Measurements from ENCODE around the gene DIDO1. TPM values are rescaled to one million over a fixed set of nuclear protein-coding genes. Genes with fewer than 3 reads are reported as not detected.
A peak's percentile ranks its signal among the peaks of the same experiment; 100 is the strongest.

Gene DIDO1
- total RNA-seq, 1 experiment from 2014 or later = 85.9 TPM

DNA sequence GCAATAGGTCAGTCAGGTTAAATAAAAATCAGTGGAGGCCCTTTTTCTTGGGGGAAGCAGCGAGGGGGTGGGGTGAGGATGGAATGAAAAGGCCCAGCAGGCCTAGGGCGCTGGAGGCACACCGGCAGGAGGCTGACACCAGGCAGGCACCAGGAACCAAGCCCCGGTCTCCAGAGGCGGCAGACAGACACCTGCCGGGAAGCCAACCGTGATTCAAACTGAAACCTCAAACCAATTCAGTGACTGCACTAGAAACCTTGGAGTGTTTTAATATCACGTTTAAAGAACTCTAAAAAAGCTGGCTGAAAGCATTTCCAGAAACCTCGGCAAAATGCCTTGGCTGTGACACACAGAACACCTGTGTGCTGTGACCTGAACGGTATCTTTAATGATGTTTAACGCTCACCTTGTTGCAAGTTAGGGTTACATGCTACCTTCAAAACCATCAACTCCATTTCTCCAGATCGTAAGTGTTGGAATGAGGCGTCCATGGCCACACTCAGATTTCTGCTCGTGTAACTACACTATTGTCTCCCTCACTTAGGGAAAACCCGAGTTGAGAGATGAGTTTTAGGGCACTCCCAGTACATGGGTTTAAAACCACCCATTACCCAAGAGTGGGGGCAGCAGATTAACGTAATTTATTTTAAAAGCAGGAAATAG lies 27.2 kb downstream of the DIDO1 start:
- H3K79me1 ChIP-seq (ENCODE audit: insufficient read depth, low read depth, low read length, poor library complexity, severe bottlenecking) = no peaks in the 10 kb centered on the region
- peak overlapping the region in 1 of 2 experiments; percentile 8; a peak in 1 of 5 replicates for H3K4me3 Mint-ChIP-seq
- H3K18ac ChIP-seq (ENCODE audit: insufficient read length, low read depth, low read length) = no peak overlapping the region
- no peak overlapping the region for H2AK5ac ChIP-seq (ENCODE audit: insufficient read length, low read length)
- H3K23me2 ChIP-seq (ENCODE audit: insufficient read length, low read depth, low read length, poor library complexity, severe bottlenecking) = no peaks in the 10 kb centered on the region
- H3K14ac ChIP-seq (ENCODE audit: insufficient read depth, low read length) = no peak overlapping the region
- no peak overlapping the region for H3K23ac ChIP-seq (ENCODE audit: insufficient read length, low read depth, low read length)
- no peaks in the 10 kb centered on the region; the same call in 1 of the 2 replicates for H3K4me1 ChIP-seq (ENCODE audit: insufficient read depth, low read length)
- peaks cover 32 to 37% of the 10 kb centered on the region in 2 experiments for H3K4me1 Mint-ChIP-seq
- no peak overlapping the region for H3T11ph ChIP-seq (ENCODE audit: low read length)
- H3K4ac ChIP-seq (ENCODE audit: low read depth, low read length) = no peak overlapping the region
- no peaks in the 10 kb centered on the region for H3K27me3 ChIP-seq (ENCODE audit: insufficient read depth, low read length)
- no peaks in the 10 kb centered on the region for H3K9me3 ChIP-seq (ENCODE audit: control insufficient read depth, low read depth, low read length)
- no peak for DNase-seq
- no peak overlapping the region for H2BK5ac ChIP-seq (ENCODE audit: insufficient read length, low read length)
- no peaks in the 10 kb centered on the region; a peak in 1 of 5 replicates for H3K9me3 Mint-ChIP-seq
- H2BK120ac ChIP-seq (ENCODE audit: low read depth, low read length, poor library complexity, severe bottlenecking) = no peak overlapping the region
- H3K9ac ChIP-seq (ENCODE audit: extremely low read depth, insufficient read length, low read length) = no peak overlapping the region
- H2BK12ac ChIP-seq (ENCODE audit: insufficient read length, low read depth, low read length) = no peak overlapping the region
- no peak overlapping the region for H3K56ac ChIP-seq (ENCODE audit: insufficient read length, low read depth, low read length)
- peaks cover 22 to 56% (median 31%) of the 10 kb centered on the region in 3 experiments for H3K36me3 Mint-ChIP-seq (ENCODE audit: insufficient read depth in 1 of 3, low read depth in 3 of 3)
- H3K27ac ChIP-seq (ENCODE audit: insufficient read length, low read depth, low read length) = no peak overlapping the region
- H4K20me1 ChIP-seq (ENCODE audit: control insufficient read depth, insufficient read depth, insufficient read length) = no peaks in the 10 kb centered on the region
- H3K79me2 ChIP-seq (ENCODE audit: insufficient read depth, low read length) = no peaks in the 10 kb centered on the region
- no peak overlapping the region for H3K4me2 ChIP-seq (ENCODE audit: insufficient read depth, insufficient read length, low read length)
- peak overlapping the region in 1 of 3 experiments; percentile 8; a peak in 1 of 7 replicates for H3K27ac Mint-ChIP-seq
- H4K91ac ChIP-seq (ENCODE audit: insufficient read length, low read depth, low read length) = no peak overlapping the region
- no CpG with 5 or more reads among the region's 16 CpGs for WGBS (ENCODE audit: extremely low coverage, insufficient read length, low lambda C conversion rate)
- no peak for TF ChIP-seq CTCF (conservative IDR thresholded peaks at IDR 0.05)
- H2BK15ac ChIP-seq (ENCODE audit: low read depth, low read length) = no peak overlapping the region
- H4K8ac ChIP-seq (replicated peaks; ENCODE audit: insufficient read length, low read depth, low read length) = no peak overlapping the region
- no peak overlapping the region for H2BK20ac ChIP-seq (ENCODE audit: low read depth, low read length, poor library complexity, severe bottlenecking)
- H3K27me3 Mint-ChIP-seq (ENCODE audit: low read depth) = no peaks in the 10 kb centered on the region
- no peak overlapping the region for H2AFZ ChIP-seq (ENCODE audit: low read length)
- no peak overlapping the region for H4K5ac ChIP-seq (ENCODE audit: insufficient read length, low read depth, low read length)
